GM21367 (cell line): ENCODE data around the gene ITGA1.

Experiments used
- ATAC-seq: cut with Tn5 transposase; IDR thresholded peaks from one replicate; pipeline ENCODE4 v1.9.1; 2021; ENCODE audit not compliant: unreplicated experiment

Gene ITGA1

DNA sequence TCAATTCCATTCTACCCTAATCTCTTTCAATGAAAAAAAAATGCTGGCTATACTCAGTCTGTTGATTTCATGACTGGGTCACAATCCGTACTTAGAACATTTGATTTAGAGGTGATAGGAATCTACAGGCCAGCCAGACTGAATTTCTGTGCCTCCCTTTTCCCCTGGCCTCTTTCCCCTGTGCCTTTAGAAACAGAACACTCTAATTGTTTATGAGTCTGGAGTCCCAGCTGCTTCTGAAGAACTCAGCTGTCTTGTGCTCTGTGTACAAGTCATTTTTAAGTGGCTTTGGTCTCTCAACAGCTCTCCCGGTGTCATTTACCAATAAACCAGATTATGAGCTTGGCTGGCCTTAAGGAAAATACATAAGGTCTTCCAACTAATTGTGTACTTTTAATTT is 107.4 kb downstream of the ITGA1 start:
- no peak for ATAC-seq

DNA sequence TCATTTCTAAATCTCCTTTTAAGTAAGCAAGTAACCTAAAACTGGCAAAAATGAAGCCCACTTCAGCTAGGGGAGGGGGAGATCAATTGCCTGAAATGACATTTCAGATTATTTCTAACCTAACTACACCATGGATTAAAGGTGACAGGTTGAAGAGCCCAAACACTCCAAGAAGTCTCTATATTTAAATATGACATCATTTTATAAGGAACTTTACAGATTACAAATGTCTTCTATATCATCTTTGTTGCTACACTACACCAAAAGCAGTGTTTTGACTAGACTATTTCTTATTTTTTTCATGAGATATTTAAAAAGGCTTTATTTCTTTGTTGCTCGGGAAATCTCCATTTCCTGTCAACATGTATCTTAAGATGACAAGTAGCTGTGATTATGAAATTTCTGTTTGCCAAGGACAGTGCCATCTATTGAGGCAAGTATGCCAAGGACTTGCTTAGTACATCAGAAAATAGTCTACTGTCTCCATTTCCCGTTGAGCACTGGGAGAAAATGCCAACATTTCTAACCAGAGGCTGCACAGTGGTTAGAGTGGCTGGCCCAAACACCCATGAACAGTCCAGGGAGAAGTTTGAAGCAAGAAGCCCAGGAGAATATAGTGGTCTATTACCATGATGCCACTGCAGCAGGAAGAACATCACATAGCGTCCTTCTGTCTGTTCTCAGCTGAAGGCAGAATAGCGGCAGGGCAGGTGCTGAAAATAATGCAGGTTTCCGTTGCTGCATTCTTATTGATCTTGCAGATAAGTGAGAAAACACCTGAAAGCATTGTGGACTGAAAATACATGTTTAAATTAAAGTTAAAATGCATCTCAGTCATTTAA is 108.1 kb downstream of the ITGA1 start:
- ATAC-seq, result no peak

DNA sequence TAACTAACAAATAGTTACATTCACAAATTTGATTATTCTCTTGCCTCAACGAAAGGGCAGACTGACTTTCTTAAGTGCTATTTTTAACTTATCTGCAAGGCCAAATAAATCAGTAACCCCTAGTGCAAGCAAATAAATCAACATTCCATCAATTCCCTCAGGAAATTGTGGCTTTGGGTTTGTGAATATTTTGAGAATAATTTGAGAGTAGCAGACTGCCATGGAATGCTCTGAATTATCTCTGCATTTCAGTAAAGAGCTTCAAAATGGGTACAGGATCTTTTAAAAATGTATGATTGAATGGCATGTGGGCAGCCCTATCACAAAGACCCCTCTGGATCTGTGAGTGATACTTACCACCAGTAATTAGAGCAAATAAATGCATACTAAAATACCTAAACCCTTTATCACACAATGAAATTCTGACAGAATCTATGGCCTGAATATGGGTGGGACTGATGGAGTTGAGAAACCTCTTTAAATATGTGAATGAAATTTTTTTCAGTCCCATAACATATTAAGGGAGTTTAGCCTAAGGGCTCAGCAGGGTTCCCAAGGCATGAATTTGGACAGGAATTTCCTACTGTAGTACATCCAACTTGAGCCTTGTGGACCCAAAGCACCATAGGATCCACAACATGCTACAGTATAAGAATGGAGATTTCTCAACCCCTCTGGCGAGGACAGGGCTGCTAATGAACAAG is 109.0 kb downstream of the ITGA1 start:
- ATAC-seq, result no peak

DNA sequence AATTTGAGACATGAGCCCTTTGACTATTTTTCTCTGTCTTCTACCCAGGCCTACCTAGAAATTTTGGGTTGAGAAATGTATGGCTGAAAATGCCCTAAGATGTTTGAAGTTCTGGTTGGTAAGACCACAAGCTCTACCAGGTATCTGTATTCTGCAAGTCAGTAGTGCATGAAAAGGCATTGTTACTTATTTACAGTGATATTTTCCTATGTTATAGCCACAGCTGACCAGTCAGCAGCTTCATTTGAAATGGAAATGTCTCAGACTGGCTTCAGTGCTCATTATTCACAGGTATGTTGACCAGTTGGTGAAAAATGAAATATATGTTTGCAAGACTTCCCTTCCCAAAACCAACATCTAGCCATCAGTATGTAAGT is 109.5 kb downstream of the ITGA1 start:
- ATAC-seq, result no peak

DNA sequence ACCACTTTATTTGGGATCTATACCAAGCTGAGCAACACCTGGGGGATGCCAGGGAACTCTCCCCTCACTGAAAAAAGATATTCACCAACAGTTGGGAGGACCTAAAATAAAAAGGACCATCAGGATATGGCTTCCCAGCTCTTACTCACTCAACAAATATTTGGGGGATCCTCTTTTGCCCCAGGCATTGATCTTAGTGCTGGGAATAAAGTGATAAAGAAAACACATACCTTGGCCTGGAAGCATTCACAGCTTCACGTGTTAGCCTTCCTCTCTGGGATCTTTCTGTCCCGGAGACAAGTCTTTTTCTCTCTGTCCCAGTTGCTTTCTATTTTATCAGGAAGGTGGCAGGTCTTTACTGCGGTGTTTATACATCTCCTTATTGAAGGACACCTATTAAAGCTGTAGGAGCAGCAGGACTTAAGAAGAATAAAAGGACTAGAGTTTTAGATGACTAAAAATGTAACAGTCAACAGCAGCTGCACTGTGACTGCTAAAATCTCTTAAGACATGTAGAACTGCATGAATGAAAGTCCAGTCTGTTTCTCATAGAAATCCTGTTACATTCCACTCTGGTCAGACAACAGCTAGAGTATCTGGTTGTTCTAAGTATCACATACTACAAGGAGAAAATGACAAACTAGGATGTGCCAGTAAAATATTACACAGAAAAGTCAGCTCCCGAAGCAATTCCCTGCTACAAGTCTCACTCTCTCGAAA is 111.4 kb downstream of the ITGA1 start:
- ATAC-seq, result no peak

DNA sequence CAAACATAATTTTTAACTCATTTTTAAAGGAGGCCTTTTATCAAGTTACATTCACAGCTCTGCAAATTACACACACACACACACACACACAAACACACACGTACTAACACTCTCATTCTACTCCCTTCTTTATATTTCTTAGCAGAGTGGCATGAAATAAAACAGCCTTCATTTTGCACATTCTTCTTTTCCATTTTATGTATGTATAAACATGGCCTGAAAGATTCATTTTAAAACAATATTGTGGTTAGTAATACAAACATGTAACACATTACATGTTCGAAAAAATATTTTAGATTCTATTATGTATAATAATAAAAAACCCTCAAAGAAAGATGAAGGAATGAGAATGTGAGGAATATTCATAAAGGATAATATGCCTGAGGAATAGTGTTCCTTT is 115.4 kb downstream of the ITGA1 start:
- ATAC-seq, result no peak

DNA sequence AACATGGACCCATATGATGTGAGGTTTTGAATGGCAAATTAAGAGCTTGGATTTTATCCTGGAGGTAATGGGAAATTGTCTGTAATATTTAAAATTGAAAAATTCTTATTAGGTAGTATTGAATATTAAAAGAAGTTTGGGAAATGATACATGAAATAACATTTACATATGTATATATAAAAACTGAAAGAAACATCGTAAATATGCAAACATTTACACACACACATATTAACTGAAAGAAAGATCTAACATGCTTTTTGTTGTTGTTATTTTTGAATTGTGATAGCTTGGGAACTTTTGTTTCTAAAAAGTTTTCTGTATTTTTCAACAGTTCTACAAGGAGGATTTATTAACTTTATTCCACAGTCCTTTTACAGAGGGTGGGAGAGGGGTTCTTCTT is 118.6 kb downstream of the ITGA1 start:
- no peak for ATAC-seq

DNA sequence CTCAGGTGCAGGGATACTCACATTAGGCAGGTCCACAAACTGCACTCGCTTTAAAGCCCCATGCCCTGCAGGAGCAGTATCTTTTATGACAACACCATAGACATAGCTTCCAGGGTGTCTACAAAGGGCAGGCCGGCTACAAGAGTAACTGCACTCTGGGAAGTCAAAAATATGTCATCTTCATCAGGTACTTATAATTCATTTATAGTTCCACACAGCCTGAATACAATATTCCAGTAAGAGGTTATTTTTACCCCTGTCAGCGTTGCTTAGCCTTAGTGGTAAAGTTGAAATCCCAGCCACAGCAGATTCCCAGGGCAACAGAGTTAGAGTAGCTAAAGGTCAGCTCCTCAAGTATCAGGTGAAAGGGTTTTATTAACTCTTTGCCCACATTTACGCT is 119.1 kb downstream of the ITGA1 start:
- no peak for ATAC-seq

DNA sequence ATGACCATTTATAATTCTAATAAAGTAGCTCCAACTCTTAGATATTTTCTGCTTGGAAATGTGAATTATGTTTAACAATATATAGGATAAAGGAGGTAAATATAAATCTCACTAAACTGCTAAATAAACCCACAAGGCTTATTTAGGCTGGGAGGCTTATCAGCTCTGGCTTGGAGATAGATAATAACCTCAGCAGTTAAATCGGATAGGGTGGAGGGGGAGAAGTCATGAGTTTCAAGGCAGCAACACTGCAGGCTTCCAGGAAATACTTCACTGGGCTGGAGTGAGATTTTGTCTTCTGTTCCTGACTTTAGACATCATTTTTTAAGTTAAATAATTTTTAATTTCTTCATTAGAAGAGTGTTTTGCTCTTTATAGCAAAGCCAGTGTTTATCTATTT is 121.5 kb downstream of the ITGA1 start:
- no peak for ATAC-seq

DNA sequence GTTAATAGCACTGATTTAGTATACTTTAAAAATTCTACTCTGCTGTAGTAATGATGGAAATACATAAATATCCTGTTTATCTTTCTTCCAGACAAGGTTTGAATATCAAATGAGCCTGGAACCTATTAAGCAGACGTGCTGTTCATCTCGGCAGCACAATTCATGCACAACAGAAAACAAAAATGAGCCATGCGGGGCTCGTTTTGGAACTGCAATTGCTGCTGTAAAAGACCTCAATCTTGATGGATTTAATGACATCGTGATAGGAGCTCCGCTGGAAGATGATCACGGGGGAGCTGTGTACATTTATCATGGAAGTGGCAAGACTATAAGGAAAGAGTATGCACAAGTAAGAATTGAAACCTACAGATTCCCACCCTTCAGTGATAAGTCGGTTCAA is 122.4 kb downstream of the ITGA1 start:
- no peak for ATAC-seq

DNA sequence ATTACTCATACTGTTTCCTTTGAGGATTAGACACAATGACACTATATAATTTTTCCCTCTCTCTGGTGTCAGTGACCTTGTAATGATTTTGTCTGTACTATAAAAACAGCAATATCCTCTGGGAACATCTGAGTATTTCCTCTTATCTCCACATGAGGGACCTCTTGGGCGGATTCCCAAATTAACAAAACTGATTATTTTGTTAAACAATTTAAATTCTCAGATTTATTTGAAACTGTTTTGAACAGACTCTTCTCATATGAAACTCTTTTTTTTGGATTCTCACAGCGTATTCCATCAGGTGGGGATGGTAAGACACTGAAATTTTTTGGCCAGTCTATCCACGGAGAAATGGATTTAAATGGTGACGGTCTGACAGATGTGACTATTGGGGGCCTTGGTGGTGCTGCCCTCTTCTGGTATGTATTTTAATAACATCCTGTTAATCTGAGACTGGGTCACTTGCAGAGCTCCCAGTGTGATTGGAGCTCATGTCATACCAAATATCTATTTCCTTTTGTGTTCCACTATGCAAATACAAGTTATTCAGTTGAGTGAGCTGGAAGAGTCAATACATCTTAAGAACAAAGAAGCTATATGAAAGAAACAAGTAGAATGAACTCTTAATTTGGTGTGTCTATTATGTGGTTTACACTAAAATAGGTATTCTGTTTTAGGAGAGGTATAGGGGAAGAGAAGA is 127.6 kb downstream of the ITGA1 start:
- peak; percentile 96 for ATAC-seq

DNA sequence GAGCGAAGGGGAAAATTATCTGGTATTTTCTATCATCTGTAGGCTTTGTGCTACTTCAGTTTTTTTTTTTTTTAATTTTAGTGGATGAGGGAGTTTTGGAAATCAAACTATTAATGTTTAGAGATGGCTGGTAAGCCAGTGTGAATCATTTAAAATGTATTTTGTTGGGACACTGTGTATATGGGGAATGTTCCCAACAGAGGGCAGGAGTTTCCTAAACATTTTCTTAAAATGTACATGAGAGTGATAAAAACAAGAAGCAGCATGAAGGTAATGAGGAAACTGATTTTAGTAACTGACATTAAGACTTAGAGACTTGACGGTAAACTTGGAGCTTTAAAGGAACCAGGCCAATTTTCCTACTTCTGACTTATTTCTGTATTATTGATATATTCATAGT is 133.2 kb downstream of the ITGA1 start:
- no peak for ATAC-seq

DNA sequence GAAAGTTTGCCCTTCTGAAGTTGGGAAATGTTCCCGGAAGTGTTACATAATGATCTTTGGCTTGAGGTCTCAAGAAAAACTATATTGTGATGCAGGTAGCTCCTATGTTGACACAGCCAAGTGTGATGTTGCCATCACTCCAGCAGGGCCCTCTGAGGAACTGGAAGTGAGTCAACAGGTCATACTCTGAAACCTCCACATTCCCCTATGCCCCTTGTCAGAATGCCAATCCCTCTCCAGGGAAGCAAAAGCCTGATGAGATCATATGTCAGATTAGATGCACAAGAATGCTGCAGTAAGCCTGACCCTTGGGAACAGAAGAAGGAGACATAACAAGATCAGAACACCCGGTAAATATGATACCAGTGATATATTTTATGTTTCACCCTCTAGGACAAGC is 134.7 kb downstream of the ITGA1 start:
- ATAC-seq, result no peak

DNA sequence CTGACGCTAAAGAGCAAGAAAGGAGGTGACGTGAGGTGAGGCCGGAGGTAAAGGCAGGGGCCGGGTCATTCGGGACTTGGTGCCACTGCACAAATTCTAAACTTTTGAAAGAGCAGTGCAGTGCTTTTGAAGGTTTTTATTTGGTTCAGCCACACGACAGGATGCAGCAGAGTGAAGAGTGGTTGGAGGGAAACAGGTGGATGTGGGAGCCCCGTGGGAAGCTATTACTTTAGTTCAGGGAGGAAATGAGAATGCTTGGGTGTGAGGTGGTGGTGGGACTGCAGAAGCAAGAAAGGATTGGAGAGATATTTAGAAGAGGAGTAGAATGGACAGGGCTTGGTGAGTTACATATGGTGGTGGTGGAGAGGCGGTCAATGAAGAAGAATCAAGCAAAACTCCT is 136.7 kb downstream of the ITGA1 start:
- ATAC-seq, result no peak

DNA sequence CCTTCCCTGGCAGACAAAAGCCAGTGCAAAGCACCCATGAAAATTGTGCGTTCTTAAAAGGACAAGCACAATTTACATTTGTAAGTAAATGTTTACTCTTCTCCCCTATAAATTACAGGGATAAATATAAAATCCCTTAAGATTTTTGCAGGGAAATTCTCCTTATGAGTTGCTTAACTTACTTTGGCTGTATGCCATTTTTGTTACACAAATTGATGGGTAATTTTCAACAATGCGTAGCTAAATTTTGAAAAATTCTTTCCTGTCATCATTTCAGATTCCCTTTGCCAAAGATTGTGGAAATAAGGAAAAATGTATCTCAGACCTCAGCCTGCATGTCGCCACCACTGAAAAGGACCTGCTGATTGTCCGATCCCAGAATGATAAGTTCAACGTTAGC is 137.3 kb downstream of the ITGA1 start:
- ATAC-seq, result no peak

DNA sequence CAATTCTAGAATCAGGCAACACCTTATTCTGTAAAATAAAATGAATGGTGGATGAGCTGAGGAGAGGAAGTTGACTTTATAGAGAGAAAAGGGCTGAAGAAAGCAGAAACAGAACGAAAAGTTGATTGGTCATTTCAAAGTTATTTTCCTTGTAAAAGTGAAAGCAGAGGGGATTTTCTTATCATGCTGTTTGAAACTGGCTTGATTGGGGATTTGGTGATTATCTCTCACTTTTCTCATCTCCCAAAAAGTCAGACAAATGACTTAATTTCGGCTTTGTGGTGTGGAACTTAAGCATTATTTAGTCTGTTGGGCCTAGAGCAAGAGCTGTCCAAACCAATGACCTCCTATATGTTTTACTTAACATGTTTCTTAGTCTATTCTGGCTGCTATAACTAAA is 141.0 kb downstream of the ITGA1 start:
- no peak for ATAC-seq

DNA sequence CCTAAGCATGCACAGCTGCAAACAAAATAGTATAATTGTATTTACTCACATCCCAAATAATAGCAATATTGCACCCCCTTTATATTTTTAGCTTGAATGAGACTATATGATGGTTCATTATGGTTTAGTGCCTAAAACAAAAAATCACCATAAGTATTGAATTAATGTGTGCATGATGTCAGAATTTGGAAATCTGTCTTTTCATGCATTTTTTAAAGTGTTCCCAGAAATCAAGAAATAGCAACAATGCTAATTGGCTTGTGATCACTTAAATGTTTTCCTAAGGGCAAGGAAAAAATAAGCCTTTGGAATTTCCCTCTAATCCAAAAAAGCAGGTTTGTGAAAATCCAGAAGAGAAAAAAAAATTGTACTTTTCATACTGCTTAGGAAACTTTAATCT is 150.5 kb downstream of the ITGA1 start:
- ATAC-seq, result no peak

DNA sequence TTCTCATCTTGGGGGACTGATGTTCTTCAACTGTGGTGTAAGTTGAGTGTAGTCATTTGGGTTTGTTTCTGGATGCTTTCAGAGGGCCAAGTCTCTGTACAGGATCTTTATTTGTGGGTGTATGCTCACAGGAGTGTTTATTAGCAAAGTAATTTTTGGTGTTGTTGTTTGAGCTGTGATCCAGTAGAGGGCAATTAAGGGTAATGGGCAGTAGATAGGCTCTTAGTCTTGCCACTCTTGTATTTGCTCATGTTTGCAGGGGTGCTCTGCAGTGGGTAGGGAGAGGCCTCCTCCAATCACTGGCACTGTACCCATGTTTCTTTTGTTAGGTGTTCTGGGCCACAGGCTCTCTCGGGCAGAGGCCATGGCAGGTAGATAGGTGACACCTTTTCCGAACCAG is 155.6 kb downstream of the ITGA1 start:
- ATAC-seq, result peak; percentile 56

DNA sequence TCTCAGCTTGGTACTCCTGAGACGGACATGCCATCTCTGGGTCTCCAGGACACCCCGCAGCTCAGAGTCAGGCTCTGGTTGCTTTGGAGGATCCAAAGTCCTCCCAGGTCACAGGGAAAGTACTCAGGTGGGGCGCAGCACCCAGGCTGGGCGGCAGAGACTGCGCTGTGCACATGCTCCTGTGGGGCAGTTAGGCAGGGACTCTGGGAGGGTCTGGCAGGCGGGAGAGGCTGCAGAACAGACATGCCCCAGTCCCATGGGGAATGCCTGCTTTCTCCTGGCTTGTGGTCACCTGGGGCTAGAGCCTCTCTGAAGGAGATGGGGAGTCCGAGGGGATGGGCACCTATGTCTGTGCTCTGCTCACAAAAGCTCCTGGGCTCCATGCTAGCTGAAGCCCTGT is 156.1 kb downstream of the ITGA1 start:
- ATAC-seq, result no peak

DNA sequence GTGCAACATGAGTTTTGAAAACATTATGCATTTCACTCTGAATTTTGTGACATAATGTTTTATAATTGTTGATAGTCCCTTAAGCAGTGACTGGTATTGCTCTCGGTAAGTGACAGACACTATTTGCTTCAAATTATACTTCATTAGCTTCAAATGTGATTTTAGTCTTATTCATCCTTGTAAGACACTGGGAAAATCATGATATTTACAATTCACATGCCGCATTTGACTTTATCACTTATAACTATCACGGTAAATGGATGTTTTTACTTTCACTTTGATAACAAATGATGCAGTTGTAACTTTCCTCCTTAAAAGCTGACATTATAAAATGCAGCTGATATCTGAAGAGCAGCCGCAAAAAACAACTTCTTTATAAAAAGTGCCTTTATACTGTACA is 157.3 kb downstream of the ITGA1 start:
- ATAC-seq, result no peak

DNA sequence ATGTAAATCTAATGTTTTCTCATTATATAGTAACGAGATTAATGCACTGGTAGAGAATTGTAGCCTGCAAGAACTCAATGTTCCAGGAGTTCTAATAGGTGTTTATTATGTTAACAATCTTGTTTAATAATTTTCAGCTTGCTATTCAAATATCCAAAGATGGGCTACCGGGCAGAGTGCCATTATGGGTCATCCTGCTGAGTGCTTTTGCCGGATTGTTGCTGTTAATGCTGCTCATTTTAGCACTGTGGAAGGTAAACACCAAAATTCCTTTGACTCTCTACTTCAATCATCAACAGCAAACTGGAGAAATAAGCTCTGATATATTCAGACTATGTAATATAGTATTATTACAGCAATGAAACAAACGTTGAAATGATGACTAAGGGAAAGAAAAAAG is 159.5 kb downstream of the ITGA1 start:
- no peak for ATAC-seq
